ENCODE data around the gene INPP5A.
"Not testable (repeated sequence)": the region's sequence is repeated elsewhere in the genome, so short reads cannot be mapped to it uniquely, and the experiment has no call there.

INPP5A gene

DNA sequence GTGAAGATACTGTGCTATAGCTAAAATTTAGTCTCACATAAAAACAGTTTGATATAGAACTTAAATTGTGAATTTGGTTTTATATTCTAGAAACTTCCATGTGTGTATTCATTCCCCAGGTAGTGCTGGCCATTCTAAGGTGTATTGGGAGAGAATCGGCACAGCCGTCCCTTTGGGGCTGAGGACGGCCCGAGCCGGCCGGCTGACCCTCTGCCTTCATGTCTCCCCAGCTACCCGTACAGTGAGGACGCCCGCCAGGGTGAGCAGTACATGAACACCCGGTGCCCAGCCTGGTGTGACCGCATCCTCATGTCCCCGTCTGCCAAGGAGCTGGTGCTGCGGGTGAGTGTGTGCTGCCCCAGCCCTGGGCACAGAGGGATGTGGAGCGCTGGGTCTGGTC, 239.9 kb downstream of the INPP5A start:
- DNase-seq = no peak

DNA sequence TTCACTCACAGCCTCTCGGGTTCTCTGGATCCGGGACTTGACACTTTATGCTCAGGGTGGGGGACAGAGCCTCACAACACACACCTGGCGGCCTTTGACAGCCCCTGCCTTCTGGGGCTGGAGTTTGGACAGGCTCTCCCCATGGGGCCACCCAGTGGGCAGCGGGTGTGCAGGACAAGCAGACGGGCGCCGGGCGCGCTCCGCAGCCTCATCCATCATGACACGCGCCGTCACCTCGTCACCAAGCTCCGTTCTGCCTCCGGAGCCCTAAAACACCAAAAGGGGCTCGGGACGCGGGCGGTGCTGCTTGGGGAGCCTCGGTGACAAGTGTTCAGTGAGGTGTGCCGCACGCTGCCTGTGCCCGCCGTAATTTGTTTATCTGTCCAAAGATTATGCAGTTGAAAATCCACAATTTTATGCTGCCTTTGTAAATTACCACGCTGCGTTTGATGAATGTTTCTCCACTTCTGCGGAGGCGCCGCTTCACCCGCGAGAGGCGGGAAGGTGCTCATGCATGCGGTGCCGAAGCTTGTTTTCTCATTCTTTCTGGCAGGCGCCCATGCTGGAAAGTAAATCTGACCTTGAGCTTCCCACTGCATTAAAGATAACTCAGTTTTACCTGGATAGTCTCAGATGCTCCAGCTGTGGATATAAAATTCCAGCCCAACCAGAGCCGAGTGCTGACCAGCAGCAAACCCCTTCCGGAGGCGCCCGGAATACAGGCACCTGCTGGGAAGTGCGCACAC, 242.1 kb downstream of the INPP5A start:
- no peak for DNase-seq

DNA sequence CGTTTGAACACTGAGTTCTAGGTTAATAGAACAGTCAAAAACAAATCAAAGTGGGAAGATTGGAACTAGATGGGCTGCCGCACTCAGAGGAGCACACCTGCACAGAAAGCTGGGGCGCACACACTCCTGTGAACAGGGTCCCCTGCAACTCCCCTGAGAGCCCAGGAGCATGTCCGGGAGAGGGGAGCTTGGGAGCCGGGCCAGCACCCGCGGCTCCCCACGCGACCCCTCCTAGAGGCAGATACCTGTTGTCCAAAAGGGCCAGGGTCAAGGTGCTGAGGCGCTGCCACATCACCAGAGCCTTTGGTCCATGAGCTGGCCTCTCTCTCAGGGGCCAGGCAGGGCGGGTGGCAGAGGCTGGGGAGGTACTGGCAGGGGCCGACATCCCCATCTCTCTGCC, 242.8 kb downstream of the INPP5A start:
- no peak for DNase-seq

DNA sequence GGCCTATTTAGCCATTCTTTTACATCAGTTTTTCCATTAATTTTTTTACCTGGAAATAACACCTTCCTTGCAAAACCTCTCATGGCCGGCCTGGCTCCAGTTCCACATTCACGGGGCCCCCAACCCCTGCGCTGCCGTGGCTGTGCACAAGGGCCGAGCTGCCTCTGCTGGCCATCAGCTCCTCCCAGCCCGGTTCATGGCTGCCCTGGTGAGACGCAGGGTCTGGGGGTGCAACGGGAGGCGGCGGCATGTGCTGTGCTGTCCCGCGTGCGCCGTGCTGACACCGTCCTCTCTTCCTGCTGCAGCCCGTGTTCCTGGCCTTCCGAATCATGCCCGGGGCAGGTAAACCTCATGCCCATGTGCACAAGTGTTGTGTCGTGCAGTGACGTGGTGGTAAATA, 244.0 kb downstream of the INPP5A start:
- DNase-seq = no peak

DNA sequence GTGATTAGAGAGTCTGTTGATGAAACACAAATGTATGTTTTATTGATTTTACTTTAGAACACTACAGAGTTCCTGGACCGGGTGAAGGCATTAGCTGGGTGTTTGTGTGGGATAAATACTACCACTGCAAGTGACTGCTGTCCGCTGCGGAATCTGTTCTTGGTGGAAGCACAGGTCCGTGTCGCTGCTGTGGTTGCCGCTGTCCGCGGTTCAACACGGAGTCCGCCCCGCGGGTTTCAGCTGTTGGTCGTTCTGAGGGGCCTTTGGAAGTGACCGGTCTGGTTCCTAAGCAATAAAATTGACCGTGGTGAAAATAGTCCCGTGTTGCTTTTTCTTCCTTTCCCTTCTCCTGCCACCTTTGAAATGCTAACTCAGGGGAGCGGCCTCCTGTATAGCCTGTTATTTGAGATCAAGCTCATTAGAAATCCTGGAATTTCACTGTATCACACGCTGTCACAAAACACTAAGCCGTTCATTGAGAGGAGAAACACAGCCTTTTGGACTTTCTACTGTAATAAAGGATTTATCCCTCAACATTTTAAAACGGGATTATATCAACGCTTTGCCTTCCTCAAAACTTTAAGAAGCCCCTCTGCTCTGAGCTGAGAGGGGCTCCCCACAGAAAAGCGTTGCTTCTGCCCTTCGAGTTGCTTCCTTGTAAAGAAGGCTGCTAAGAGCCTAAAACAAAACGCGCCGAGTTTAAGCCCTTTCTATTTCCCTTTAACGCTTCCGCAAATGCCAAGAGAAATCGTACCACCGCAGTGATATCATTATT, 245.8 kb downstream of the INPP5A start:
- DNase-seq = no peak

DNA sequence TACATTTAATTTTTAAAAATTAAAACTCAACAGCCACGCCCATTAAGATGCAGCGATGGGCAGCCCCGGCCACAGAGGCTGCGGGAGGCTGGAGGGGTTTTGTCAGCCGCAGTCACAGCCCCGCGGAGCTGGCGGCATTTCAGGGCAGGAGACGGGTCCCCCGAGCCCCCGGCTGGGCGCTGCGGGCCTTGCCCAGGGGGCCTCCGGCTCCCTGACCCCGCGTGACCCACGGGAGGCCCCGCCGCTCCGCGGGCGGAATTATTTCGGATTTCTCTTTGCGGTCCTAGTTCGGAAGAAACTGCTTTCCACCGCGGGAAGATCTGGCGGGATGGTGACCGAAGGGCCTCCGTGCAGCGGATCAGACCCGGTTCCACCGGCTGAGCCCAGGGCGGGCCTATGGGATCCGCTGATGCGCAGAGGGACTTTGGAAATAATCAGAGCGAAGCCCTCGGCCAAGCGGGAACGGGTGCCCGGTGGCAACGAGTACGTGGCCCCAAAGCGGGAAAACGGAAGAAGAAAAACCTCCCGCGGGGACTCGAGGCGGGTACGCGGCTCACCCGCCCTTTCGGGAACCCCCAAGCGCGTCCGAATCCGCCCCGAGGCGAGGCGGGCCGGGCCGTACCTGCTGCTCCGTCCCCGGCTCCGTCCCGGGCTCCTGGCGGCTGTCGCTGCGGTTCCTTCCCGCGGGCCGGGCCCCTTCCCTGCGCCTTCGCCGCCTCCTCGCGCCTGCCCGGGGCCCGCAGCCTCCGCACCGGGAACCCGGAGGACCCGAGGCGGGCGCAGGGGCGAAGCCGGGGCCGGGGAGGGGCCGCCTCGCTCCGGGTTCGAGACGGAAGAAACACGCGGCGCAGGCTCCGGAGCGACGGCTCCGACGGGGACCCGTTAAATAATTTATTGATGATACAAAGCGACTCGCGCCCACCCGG, 246.6 kb downstream of the INPP5A start:
- no peak for DNase-seq

DNA sequence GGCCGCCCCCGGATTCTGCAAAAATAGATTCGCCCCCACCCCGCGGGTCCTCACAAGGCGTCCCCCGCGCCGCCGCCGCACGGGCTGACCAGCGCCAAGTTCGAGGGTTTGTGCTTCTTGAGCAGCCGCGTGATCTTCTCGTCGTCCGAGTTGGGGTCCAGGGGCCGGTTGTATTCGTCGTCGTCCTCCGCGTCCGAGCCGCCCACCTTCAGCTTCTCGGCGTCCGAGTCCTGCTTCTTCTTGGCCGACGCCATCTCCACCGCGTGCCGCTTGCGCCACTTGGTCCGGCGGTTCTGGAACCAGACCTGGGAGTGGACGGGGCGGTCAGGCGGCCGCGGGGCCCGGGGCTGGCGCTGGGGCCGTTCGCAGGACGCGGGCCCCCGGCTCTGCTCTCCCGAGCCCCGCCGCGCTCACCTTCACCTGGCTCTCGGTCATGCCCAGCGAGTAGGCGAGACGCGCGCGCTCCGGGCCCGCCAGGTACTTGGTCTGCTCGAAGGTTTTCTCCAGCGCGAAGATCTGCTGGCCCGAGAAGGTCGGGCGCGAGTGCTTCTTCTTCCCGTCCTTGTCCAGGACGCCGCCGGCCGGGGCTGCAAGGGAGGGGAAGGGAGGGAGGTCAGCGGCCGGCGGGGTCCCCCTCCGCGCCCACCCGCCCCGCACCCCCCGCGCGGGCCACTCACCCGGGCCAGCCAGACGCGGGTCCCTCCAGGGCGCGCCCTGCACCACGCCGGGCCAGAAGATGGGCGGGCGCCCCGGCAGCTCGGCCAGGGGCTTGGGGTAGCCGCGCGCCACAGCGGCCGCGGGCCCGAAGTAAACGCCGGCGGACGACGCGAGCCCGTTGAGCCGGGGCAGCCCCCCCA, 247.5 kb downstream of the INPP5A start:
- no peak for DNase-seq

DNA sequence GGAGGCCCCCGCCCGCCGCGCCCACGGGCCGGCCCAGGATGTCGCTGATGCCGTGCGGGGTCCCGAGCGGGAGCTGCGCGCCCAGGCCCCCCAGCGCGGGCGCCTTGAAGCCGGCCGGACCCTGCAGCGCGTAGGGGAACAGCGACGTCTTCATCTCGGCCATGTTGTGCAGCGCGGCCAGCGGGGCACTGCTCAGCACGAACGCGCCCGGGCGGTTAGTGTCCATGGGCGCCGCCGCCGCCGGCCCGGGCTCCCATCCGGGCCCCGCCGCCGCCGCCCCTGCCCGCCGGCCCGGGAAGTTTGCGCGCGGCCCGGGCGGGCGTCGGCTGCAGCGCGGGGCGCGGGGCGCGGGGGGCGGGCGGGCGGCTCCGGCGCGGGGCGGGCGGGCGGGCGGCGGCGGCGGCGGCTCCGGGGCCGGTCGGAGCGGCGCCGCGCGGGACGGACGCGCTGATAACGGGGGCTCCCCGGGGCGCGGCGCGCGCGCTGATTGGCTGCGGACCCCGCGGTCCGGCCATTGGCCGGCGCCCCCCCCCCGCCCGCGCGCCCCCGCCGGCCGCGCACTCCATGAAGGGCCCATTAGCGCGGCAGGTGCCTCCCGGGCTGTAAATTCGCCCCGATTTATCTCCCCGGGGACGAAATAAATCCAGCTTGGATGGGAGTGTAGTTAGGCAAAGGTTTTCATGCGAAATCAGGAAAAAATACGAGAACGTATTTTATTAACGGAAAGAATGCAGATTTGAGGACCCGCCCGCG, 248.3 kb downstream of the INPP5A start, which contains the start of gene NKX6-2:
Gene NKX6-2, minus strand, starts transcription at position 425 of the 753 bp plus-strand sequence. Its CDS starts 199 bp downstream, at position 226.
- no peak for DNase-seq

DNA sequence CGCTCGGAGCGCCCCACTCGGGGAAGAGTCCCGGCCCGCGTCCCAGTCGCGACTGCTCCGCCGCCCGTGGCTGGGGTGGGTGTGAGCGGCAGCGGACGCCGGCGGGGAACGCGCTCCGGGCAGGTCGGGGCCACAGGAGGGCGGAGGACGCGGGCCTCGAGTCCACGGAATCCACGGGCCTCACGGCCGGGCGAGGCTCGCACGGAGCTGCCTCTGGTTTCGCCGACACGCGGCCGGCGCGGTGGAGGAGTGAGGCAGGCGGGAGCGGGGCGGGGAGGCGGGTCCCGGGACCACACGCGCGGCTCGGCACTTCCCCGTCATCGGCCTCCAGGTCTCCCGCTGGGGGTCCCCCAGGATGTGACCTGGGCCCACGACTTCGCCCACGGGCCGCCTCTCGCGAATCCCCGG, 248.9 kb downstream of the INPP5A start:
- no peak for DNase-seq

DNA sequence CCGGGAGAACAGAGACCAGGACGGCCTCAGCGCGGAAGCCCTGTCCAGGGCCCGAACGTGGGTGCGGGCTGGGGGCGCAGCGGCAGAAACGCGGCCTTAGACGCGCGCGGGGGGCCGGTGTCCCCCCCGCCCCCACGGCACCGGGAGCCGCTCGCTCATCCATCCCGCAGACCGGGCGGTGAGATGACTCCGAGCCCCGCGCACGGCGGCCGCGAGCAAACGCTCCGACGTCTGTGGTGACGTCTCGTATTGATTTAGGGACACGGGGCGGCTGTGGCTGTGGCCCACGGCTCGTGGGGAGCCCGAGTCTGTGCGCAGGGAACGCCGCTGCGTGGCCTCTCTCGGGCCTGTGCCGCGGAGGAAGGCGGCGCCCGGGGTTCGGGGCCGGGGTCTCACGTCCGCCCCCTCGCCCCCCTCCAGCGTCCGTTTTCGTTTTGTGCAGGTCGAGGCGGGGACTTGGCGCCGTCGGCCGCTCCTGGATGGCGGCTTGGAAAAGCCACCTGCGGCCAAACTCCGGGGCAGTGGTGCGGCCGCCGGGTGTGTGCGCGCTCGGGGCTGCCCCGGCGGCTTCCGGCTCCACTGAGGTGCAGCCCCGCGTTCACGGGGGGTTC, 249.4 kb downstream of the INPP5A start:
- no peak for DNase-seq

DNA sequence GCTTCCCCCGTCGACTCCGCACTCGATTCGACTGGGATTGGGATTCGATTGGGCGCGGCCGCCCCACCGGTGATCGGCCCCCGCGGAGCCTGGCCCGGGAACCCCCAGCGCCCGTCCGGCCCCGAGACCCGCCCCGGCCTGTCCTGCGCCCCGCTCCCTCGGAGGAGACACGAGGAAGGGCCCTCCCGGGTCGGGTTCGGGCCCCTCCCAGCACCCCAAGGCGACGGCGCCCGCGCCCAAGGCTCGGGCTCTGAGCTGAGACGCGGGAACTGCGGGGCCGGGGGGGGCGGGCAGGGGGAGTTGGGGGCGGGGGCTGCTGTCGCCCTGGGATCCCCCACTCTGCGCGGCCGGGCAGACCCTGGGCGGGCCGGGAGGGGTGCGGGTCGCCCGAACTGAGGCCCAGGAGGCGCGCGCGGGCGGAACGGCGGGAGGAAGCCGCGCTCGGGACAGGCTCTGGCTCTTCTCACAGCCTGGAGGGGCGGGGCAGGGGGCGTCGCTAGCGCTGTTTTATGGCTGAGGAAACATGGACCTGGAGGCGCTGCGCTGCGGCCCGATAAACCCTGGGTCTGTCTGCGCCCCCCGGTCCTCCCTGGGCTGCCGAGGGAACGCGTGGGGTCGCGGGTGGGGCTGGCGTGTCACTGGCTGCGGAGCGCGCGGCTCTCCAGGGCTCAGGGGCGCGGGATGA, 250.1 kb downstream of the INPP5A start:
- no peak for DNase-seq

DNA sequence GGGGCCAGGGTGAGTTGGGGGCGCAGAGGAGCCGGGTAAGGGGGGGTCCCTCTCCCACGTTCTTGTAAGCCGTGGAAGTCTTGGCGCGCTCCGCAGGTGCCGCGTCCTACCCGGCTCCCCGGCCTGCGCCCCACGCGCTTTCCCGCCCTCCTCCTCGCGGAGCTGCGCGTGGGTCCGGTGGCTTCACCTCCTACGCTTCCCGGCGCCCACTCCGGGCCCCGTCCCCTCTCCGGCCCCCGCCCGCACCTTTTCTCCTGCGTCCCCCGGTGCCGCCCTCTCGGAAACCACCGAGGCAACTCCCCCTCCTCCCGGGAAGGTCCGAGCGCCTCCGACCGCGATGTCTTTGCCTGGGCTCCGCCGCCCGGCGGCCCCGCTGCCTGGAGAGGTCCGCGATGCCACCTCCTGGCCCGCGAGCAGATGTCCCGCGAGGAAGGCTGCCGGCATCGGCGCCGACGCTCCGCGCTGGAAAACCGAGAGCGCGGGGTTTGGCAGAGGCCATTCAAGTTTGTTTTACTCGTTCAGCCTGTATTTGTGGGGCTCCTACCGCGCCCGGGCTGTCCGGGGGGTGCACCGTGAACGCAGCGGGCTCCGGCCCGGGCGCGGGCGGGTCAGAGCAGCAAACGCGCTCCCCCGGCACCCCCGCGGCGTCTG, 250.7 kb downstream of the INPP5A start:
- DNase-seq = no peak

DNA sequence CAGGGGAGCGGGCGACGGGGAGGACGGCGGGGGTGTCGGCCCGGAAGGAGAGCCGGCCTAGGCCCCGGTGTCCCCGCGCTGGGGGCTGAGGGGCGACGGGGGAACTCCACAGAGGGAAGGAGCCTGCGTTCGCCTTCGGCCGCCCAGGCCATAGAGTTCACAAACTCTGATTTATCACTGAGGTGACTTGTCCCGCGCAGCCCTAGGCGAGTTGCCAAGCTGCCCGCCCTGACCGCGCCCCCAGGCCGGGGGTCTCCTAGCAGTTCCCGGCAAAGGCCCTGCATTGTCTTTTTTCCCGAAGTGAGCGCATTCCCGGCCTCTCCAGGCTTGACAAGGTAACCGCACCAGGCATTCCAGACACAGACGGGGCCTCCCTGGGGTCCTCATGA, 251.2 kb downstream of the INPP5A start:
- DNase-seq = no peak

DNA sequence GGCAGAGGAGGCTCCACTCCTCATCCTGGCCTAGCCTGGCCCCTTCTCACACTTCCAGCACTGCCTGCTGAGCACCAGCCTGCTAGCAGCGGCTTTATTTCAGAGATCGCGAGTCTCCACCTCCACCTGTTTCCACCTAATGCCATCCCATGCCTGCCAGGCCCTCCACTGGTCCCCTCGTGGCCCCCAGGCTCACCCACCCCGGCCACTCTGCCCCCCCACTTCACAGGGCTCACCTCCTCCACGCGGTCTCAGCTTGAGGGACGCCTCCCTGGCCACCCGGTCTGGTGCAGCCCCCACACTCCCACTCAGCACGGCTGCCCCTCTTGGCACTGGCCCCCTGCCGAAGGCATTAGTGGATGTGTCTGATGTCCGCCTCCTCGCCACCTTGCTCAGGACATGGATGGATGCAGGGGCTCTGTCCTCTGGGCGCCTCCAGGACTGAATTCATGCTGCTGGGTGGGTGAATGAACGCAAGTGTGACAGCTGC, 252.1 kb downstream of the INPP5A start:
- no peak for DNase-seq

DNA sequence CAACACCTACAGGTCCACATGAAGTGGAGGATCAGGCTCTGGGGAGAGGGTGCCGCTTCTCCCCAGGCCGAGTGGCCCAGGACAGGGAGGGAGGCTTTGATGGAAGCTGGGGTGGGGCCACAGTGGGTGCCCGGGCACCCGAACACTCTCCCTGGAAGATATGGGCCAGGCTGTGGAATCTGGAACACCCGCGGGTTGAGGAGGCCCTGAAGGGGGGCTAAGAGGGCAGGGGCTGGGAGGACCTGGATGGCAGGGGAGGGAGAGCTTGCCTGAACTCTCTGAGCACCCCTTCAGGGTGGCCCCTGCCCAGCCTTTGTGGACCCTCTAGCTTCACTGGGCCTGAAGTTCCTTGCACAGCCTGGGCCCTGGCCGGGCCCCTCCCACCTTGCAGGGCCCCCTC, 252.9 kb downstream of the INPP5A start:
- no peak for DNase-seq

DNA sequence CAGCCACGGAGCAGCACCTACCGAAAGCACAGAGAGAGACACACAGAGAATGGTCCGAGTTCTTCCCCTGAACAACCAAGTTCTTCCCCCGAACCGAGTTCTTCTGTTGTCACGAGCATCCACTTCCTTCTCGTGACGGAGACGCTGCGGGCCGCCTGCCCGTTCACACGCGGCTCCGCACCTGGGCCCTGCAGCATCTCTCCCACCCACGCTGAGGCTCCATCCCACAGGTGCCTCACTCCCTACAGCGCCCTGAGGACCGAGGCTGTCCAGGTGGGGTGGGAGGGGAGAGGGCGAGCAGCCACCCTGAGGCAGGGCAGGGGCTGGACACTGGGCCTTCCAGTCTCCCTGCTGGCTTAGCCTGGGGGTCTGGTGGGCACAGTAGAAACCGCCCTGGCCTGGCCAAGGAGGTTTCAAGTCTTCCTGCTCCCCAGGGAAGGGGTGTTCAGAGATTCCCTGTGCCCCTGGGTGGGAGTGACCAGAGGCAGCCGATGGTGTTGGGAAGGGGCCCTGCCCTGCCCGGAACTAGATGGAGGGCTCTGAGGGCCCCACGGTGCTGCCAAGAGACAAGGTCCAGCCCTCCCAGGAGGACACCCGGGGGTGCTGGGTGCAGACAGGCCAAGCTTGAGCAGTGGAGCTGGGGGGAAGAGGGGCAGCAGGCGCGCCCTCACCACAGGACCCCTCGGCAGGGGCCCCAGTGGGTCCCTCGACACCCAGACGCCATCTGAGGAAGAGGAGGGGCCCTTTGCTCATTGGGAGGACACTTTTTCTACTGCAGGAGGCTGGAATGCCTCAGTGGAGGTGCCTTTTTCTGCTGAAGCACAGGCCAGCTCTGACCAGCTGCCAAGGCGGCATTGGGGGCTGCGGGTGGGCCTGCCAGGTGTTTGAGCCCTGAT, 253.6 kb downstream of the INPP5A start:
- DNase-seq = no peak

DNA sequence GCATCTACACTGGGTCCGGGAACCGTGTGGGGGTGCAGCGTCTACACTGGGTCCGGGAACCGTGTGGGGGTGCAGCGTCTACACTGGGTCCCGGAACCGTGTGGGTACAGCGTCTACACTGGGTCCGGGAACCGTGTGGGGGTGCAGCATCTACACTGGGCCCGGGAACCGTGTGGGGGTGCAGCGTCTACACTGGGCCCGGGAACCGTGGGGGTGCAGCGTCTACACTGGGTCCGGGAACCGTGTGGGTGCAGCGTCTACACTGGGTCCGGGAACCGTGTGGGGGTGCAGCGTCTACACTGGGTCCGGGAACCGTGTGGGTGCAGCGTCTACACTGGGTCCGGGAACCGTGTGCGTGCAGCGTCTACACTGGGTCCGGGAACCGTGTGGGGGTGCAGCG, 254.5 kb downstream of the INPP5A start:
- not testable (repeated sequence) for DNase-seq

DNA sequence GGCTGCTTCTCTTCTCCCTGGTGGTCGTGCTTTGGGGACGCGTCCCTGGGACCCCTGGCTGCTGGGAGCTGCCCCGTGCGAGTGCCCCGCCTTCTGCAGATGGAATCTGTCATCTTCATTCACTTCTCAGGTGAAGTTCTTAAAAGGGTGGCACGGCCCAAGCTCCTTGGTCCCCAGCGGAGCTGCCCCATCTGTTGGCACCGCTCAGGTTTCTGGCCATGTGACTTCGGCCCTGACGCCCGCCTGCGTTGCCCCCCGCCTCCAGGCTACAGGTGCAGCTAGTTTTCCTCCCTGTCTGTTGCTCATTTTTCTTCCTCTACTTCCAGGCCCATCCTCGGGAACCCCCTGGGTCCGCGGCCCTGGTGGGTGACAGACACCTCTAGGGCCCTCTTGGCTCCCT, 255.2 kb downstream of the INPP5A start:
- no peak for DNase-seq

DNA sequence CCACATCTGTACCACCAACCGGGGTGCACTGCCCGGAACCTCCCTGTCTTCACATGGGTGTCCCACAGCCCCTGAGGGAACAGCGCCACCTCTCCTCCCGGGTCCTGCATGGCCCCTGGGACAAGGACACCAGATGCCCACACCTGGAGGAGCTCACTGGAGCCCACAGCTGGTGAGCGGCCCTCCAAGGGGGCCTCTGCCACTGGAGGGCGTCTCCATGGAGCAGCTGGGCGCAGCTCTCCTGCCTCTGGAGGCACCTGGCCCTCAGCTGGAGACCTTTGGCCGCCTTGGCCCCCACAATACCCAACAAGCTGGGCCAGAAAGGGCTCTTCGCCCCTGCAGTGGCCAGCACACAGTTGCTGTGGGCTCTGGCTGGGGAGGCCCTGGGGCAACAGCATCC, 255.6 kb downstream of the INPP5A start:
- DNase-seq = no peak
